Left lung (tissue), 10 donors: ENCODE measurements around the gene RHEB. TPM values are rescaled to one million over a fixed set of nuclear protein-coding genes. Genes with fewer than 3 reads are reported as not detected.

Experiments used
- ATAC-seq: fragments of 200-7000 bp; cut with Tn5 transposase; one replicate; pipeline ENCODE4 v1.9.1; 2020; ENCODE audit warnings: moderate library complexity
- DNase-seq, 4 donors: peaks; one replicate each; pipeline ENCODE4 v3.0.0-alpha.2; 2013 to 2020
- H3K27ac ChIP-seq, 2 donors: fragments of 200-600 bp; sonication (generic) in 1 of 2; one replicate each; pipeline versions ENCODE4 v1.5.0 to v1.8.0; 2020 to 2021
- H3K27me3 ChIP-seq, 2 donors: fragments of 200-600 bp; sonication (generic) in 1 of 2; one replicate each; pipeline versions ENCODE4 v1.5.0 to v1.8.0; 2020 to 2021
- H3K36me3 ChIP-seq, 2 donors: fragments of 200-600 bp; sonication (generic) in 1 of 2; one replicate each; pipeline versions ENCODE4 v1.5.0 to v1.8.0; 2020 to 2021
- H3K4me1 ChIP-seq, 2 donors: fragments of 200-600 bp; one replicate each; pipeline ENCODE4 v1.8.0; 2021
- H3K4me3 ChIP-seq, 2 donors: fragments of 200-600 bp; sonication (generic) in 1 of 2; one replicate each; pipeline versions ENCODE4 v1.5.0 to v1.8.0; 2020 to 2021; ENCODE audit warnings: mild to moderate bottlenecking in 1 of 2
- H3K9me3 ChIP-seq, 2 donors: fragments of 200-600 bp; sonication (generic) in 1 of 2; one replicate each; pipeline versions ENCODE4 v1.5.0 to v1.8.0; 2020 to 2021
- intact Hi-C, 2 donors: fragments of 100-400 bp; cut with DNase I; formaldehyde crosslinking; loops; one replicate each; pipeline versions ENCODE4 v1.11.2 to v1.14.2; 2022
- polyA plus RNA-seq, 6 donors: library from polyadenylated mRNA; unstranded; fragments of 120-200 nt; gene quantifications; one replicate each; pipeline ENCODE4 v1.2.1, GENCODE V29; 2013; ENCODE audit not compliant: insufficient read length in 6 of 6
- total RNA-seq, 2 donors: library from RNA; stranded (reverse); fragmentation: NEBNext Ultra II Directional; extraction: Animal tissue kit (Norgen Biotek cat#: 25700); gene quantifications; one replicate each; pipeline ENCODE4 v1.2.1, GENCODE V29; 2021
- TF ChIP-seq, protein P1 (sequence below), 2 donors: fragments of 200-600 bp; sonication (generic) in 1 of 2; IDR thresholded peaks; one replicate each; pipeline versions ENCODE4 v1.5.0 to v1.8.0; 2021; ENCODE audit warnings: antibody characterized with exemption in 2 of 2
- donor health status: DM: no; HTN: yes; CAD: no.
- donor health status: DM: no; HTN: no; CAD: no.

Gene RHEB
- total and polyA plus RNA-seq, 8 donors: 85.3 to 110 (median 105) TPM

DNA sequence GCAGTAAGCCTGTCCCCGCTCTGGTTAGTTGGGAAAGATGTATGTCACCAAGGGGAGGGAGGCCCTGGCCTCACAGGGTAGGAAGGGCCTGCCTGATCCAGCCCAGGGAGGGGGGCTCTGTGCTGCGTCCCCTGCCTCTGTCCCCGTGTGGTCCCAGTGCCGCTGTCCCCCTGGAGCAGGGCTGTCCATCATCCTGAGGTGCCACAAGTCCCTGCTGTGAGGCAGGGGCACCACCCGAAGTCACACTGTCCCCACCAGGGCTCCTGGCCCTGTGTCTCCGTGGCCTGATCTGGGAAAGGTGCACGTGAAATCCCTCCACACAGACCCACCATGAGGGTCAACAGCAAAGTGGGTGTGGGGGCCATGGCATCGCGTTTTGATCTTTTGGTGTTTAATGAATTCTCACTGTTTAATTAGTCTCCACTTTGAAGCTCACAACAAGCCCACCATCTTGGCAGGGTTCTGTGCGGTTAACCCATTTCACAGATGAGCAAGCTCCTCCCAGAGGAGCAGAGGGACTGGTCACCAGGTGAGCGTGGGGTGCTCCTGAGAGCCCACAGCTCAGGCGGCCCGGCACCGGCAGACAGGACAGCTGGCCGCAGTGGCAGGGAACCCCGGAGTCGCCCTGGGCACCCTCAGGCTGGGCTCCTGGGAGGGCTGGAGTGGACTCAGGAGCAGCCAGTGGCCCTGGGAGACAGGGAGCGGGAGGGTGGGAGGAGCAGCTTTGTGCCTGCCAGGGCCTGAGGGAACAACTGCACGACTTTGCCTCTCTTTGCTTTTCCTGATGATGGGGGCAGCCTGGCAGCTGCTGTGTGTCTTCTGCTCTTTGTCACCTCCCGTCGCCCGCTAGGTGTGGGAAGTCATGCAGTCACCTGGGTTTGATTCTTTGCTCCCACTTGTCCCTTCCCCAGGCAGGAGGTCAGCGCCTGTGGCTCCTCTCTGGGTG is 67.8 kb downstream of the RHEB start:
- Histone ChIP-seq H3K4me1 (peaks cover 0 to 9% of the 10 kb centered on the region in 2 donors), H3K9me3 (no peaks in the 10 kb centered on the region), H3K27ac (no peak overlapping the region), H3K27me3 (peaks cover 0 to 23% of the 10 kb centered on the region in 2 donors), H3K4me3 (no peak overlapping the region), H3K36me3 (no peaks in the 10 kb centered on the region)
- DNase-seq (no peak), ATAC-seq (no peak)
- TF ChIP-seq, protein P1, sequence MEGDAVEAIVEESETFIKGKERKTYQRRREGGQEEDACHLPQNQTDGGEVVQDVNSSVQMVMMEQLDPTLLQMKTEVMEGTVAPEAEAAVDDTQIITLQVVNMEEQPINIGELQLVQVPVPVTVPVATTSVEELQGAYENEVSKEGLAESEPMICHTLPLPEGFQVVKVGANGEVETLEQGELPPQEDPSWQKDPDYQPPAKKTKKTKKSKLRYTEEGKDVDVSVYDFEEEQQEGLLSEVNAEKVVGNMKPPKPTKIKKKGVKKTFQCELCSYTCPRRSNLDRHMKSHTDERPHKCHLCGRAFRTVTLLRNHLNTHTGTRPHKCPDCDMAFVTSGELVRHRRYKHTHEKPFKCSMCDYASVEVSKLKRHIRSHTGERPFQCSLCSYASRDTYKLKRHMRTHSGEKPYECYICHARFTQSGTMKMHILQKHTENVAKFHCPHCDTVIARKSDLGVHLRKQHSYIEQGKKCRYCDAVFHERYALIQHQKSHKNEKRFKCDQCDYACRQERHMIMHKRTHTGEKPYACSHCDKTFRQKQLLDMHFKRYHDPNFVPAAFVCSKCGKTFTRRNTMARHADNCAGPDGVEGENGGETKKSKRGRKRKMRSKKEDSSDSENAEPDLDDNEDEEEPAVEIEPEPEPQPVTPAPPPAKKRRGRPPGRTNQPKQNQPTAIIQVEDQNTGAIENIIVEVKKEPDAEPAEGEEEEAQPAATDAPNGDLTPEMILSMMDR (IDR thresholded peaks at IDR 0.05): no peak
- intact Hi-C loops: no loop called here

GRCh38 chr7:151451156-151451555 is 68.5 kb downstream of the RHEB start:
- DNase-seq (no peak), ATAC-seq (no peak)
- Histone ChIP-seq H3K27ac (no peak overlapping the region), H3K36me3 (no peaks in the 10 kb centered on the region), H3K27me3 (peaks cover 0 to 23% of the 10 kb centered on the region in 2 donors), H3K4me3 (no peak overlapping the region), H3K4me1 (peaks cover 0 to 9% of the 10 kb centered on the region in 2 donors), H3K9me3 (no peaks in the 10 kb centered on the region)
- intact Hi-C loops: no loop called here
- TF ChIP-seq, protein P1 (IDR thresholded peaks at IDR 0.05): no peak

GRCh38 chr7:151449990-151450389 is 69.7 kb downstream of the RHEB start:
- Histone ChIP-seq H3K4me3 (no peak overlapping the region), H3K9me3 (no peaks in the 10 kb centered on the region), H3K36me3 (no peaks in the 10 kb centered on the region), H3K4me1 (peaks cover 0 to 9% of the 10 kb centered on the region in 2 donors), H3K27ac (no peak overlapping the region), H3K27me3 (peaks cover 0 to 23% of the 10 kb centered on the region in 2 donors)
- ATAC-seq (no peak), DNase-seq (no peak)
- TF ChIP-seq, protein P1 (IDR thresholded peaks at IDR 0.05): no peak
- intact Hi-C loops: loop anchor here in 1 of 2 donors (2.0 kb wide), 1 partner anchor 81 kb away; no protein-coding TSS in a partner anchor

- Histone ChIP-seq H3K9me3 (no peaks in the 10 kb centered on the region), H3K4me3 (peak overlapping the region; percentile 50 to 52), H3K4me1 (peaks cover 0 to 9% of the 10 kb centered on the region in 2 donors), H3K36me3 (no peaks in the 10 kb centered on the region), H3K27ac (no peak overlapping the region), H3K27me3 (peaks cover 0 to 23% of the 10 kb centered on the region in 2 donors)
- TF ChIP-seq, protein P1 (IDR thresholded peaks at IDR 0.05): peak; percentile 82 to 92
- intact Hi-C loops: loop anchor here in 1 of 2 donors (2.0 kb wide), 1 partner anchor 80 kb away; no protein-coding TSS in a partner anchor
- ATAC-seq (peak; percentile 97), DNase-seq (peak in 3 of 4 donors; percentile 71 to 79 (median 75))
These were observed 71.1 kb downstream of the RHEB start for GRCh38 chr7:151448261-151449252.
